Neural progenitor cell (in vitro differentiated cells): ENCODE results near the gene ZNF516.

Experiments used
- EZH2 ChIP-seq: fragments of 200-600 bp; sonication (generic); IDR thresholded peaks from 2 replicates; pipeline ENCODE4 v1.6.1; 2017; ENCODE audit warnings: antibody characterized with exemption, mild to moderate bottlenecking, moderate library complexity
- EZH2phosphoT487 ChIP-seq: fragments of 200-600 bp; sonication (generic); IDR thresholded peaks from 2 replicates; pipeline ENCODE4 v1.6.1; 2017; ENCODE audit warnings: antibody characterized with exemption
- TF ChIP-seq, protein P1 (sequence below): fragments of 200-600 bp; sonication (generic); IDR thresholded peaks from 2 replicates; pipeline ENCODE4 v1.5.1; 2017; ENCODE audit warnings: antibody characterized with exemption, mild to moderate bottlenecking

DNA sequence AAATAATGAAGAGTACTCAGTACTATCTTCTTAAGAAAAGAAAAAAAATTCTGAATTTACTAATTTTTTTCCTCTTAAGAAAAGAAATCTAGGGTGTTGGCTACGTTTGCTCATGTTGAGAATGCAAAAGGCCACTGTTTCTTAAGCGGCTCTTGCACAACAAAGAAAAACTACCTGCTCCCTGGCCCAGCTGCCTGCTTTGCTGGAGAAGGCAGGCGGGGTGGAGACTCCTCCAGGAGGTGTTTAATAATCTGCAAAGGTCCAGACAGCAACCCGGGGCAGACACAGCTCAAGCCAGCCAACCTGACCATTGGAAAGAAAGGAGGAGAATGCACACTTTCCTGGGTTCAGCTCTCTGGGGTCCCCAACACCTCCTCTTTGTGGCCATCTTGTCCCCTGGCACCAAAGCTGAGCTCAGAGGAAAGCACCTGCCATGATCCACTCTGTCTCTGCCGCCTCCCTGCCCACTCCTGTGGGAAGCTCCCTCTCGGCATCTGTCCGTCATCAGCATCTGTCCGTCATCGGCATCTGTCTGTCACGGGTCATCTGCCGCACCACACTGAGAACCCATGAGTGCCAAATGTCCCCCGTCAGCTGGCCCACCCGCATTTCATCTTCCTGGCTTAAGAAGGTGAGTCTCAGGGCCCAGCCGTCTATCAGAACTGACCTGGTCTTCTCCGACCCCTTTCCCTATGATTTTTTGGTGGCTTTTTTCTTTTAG, 11.9 kb downstream of the ZNF516 start:
- TF ChIP-seq, protein P1, sequence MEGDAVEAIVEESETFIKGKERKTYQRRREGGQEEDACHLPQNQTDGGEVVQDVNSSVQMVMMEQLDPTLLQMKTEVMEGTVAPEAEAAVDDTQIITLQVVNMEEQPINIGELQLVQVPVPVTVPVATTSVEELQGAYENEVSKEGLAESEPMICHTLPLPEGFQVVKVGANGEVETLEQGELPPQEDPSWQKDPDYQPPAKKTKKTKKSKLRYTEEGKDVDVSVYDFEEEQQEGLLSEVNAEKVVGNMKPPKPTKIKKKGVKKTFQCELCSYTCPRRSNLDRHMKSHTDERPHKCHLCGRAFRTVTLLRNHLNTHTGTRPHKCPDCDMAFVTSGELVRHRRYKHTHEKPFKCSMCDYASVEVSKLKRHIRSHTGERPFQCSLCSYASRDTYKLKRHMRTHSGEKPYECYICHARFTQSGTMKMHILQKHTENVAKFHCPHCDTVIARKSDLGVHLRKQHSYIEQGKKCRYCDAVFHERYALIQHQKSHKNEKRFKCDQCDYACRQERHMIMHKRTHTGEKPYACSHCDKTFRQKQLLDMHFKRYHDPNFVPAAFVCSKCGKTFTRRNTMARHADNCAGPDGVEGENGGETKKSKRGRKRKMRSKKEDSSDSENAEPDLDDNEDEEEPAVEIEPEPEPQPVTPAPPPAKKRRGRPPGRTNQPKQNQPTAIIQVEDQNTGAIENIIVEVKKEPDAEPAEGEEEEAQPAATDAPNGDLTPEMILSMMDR, result no peak
- TF ChIP-seq EZH2phosphoT487, result no peak
- no peak for TF ChIP-seq EZH2
